ENCODE results near the gene PHF8.

Gene PHF8

GRCh38 chrX:54044126-54044876 is at the start of gene PHF8:
TSS of gene PHF8 (minus strand) at chrX:54044473. CDS start at chrX:54042728, 1,745 bp downstream.
- peak; percentile 17 to 92 (median 78) for DNase-seq

- no peak for DNase-seq
These were observed 49.3 kb upstream of the PHF8 start for GRCh38 chrX:54093571-54093970.

GRCh38 chrX:54093159-54093558 is 48.9 kb upstream of the PHF8 start:
- no peak for DNase-seq

GRCh38 chrX:54090880-54091279 is 46.6 kb upstream of the PHF8 start:
- no peak for DNase-seq

- no peak for DNase-seq
These were observed 44.9 kb upstream of the PHF8 start for GRCh38 chrX:54089191-54089590.

- DNase-seq = no peak
These were observed 43.4 kb upstream of the PHF8 start for GRCh38 chrX:54087661-54088060.

- no peak for DNase-seq
These were observed 41.4 kb upstream of the PHF8 start for GRCh38 chrX:54085666-54086065.

GRCh38 chrX:54076903-54077302 is 32.6 kb upstream of the PHF8 start:
- no peak for DNase-seq

- DNase-seq = no peak
These were observed 30.6 kb upstream of the PHF8 start for GRCh38 chrX:54074826-54075225.

GRCh38 chrX:54067766-54068165 is 23.5 kb upstream of the PHF8 start:
- no peak for DNase-seq

- no peak for DNase-seq
These were observed 22.6 kb upstream of the PHF8 start for GRCh38 chrX:54066841-54067240.

- DNase-seq = no peak
These were observed 20.3 kb upstream of the PHF8 start for GRCh38 chrX:54064564-54064963.

- no peak for DNase-seq
These were observed 19.1 kb upstream of the PHF8 start for GRCh38 chrX:54063361-54063760.

- DNase-seq = no peak
These were observed 5.5 kb upstream of the PHF8 start for GRCh38 chrX:54049801-54050200.

- no peak for DNase-seq
These were observed 4.1 kb upstream of the PHF8 start for GRCh38 chrX:54048412-54048811.

GRCh38 chrX:54045563-54046228 is 1.4 kb upstream of the PHF8 start:
- DNase-seq = peak in 1 of 56 donors; percentile 0

- DNase-seq = peak in 5 of 56 donors; percentile 4 to 41 (median 26)
These were observed 635 bp upstream of the PHF8 start for GRCh38 chrX:54044877-54045338.

- DNase-seq = peak in 27 of 56 donors; percentile 5 to 61 (median 28)
These were observed 640 bp downstream of the PHF8 start for GRCh38 chrX:54043541-54044125.

GRCh38 chrX:54043056-54043455 is 1.2 kb downstream of the PHF8 start:
- peak in 2 of 56 donors; percentile 19 to 20 for DNase-seq

- peak in 36 of 56 donors; percentile 0 to 38 (median 7) for DNase-seq
These were observed 1.7 kb downstream of the PHF8 start for GRCh38 chrX:54042609-54043021.

- no peak for DNase-seq
These were observed 13.9 kb downstream of the PHF8 start for GRCh38 chrX:54030329-54030728.

- DNase-seq = no peak
These were observed 14.6 kb downstream of the PHF8 start for GRCh38 chrX:54029529-54030143.

Measured in amygdala (tissue), 56 donors.